ENCODE results near the gene CCDC146.
"Not testable (repeated sequence)": the region's sequence is repeated elsewhere in the genome, so short reads cannot be mapped to it uniquely, and the experiment has no call there.

CCDC146 gene

DNA sequence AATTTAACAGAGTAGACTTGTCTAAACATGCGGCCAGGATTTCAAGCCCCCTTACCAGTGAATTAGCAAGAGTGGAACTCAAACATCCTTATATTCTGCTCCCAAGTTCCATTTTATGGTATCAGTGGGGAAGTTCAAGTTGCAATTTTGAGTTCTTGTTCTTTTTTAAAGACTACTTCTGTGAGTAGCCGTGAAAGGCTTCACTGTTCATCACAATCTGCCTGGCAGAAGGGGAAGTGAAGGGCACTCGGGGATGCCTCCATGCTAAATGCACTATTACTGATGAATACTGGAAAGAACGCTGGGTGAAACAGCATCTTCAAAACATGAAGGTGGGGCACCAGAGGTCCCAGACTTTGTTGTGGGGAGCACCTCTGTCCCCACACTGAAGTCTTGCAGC, 99.7 kb downstream of the CCDC146 start:
- TF ChIP-seq CTCF (IDR thresholded peaks at IDR 0.05; ENCODE audit: control insufficient read depth, insufficient read depth, low read depth, low read length, missing control alignments), result no peak
- no peak for DNase-seq (ENCODE audit: low read depth)
- H3K4me3 ChIP-seq (ENCODE audit: control insufficient read depth, low read depth, low read length), result no peak overlapping the region

- H3K4me3 ChIP-seq (ENCODE audit: control insufficient read depth, low read depth, low read length), result no peak overlapping the region
- TF ChIP-seq CTCF (IDR thresholded peaks at IDR 0.05; ENCODE audit: control insufficient read depth, insufficient read depth, low read depth, low read length, missing control alignments), result no peak
- no peak for DNase-seq (ENCODE audit: low read depth)
These were observed 100.4 kb downstream of the CCDC146 start for GRCh38 chr7:77222819-77223218.

DNA sequence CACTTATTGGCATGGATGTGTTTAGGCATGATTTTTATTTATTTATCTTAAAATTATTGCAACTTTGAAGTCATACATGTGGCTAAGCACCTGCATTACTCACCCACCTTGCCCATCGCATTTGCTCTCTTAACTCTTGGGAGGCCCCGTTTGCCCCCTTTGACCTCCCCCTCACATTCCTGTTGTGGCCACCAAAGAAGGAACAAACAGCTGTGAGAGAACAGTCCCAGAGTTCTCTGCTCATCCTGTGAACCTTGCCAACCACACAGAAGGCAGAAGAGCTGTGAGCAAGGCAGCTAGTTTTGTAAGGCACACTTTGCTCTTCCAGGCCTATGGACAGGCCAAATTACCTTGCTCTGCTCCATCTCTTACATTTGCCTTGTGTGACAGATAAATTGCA, 100.8 kb downstream of the CCDC146 start:
- DNase-seq (ENCODE audit: low read depth), result no peak
- no peak overlapping the region for H3K4me3 ChIP-seq (ENCODE audit: control insufficient read depth, low read depth, low read length)
- no peak for TF ChIP-seq CTCF (IDR thresholded peaks at IDR 0.05; ENCODE audit: control insufficient read depth, insufficient read depth, low read depth, low read length, missing control alignments)

- no peak for TF ChIP-seq CTCF (IDR thresholded peaks at IDR 0.05; ENCODE audit: control insufficient read depth, insufficient read depth, low read depth, low read length, missing control alignments)
- H3K4me3 ChIP-seq (ENCODE audit: control insufficient read depth, low read depth, low read length), result no peak overlapping the region
- DNase-seq (ENCODE audit: low read depth), result no peak
These were observed 104.0 kb downstream of the CCDC146 start for GRCh38 chr7:77226357-77226839.

DNA sequence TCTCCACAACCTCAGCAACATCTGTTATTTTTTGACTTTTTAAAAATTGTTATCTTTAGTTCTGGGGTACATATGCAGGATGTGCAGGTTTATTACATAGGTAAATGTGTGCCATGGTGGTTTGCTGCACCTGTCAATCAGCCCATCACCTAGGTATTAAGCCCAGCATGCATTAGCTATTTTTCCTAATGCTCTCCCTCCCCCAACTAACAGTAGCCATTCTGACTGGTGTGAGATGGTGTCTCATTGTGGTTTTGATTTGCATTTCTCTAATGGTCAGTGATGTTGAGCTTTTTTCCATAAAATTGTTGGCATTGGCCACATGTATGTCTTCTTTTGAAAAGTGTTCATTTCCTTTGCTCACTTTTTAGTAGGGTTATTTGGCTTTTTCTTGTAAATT, 106.4 kb downstream of the CCDC146 start:
- DNase-seq (ENCODE audit: low read depth); H3K4me3 ChIP-seq (ENCODE audit: control insufficient read depth, low read depth, low read length): not testable (repeated sequence)

DNA sequence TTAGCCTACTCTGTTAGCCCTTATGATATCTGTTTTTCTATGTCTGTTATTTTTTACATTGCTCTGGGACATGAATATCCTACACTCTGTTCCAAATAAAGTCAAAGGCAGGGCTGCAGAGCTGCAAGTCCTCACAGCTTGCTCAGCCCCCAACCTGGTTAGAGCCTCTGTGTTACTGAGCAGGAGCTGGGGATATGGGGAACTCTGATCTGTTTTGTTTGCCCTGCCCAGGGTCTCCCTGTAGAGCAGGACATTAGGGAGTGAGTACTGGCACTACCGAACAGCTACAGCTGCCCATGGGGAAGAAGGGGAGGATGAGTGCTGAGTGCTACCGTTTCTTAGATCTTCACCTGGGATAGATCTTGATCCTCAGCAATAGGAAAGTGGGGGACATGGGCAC, 110.1 kb downstream of the CCDC146 start:
- no peak for TF ChIP-seq CTCF (IDR thresholded peaks at IDR 0.05; ENCODE audit: control insufficient read depth, insufficient read depth, low read depth, low read length, missing control alignments)
- H3K4me3 ChIP-seq (ENCODE audit: control insufficient read depth, low read depth, low read length), result no peak overlapping the region
- DNase-seq (ENCODE audit: low read depth), result no peak

DNA sequence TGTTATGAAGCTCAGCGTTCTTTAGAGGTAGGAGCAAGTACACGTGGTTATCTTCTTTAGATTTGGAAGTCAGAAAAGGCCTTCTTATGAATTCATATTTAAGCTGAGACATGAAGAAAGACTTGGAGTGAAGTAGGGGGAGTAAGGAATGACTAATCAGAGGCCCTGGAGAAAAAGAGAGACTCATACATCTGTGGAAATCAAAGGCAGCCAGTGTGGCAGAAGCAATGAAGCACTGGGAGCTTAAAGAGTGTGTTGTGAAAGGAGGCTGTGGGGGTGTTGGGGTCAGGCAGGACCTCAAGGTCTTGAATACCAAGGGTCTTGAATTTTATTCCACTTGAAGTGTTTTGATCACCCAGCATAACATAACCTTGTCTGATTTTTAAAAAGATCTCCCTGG, 112.9 kb downstream of the CCDC146 start:
- no peak overlapping the region for H3K4me3 ChIP-seq (ENCODE audit: control insufficient read depth, low read depth, low read length)
- no peak for TF ChIP-seq CTCF (IDR thresholded peaks at IDR 0.05; ENCODE audit: control insufficient read depth, insufficient read depth, low read depth, low read length, missing control alignments)
- DNase-seq (ENCODE audit: low read depth), result peak; percentile 39

Measured in AG09309 (cell line).